Measurements from ENCODE around the gene CTIF. TPM values are rescaled to one million over a fixed set of nuclear protein-coding genes. Genes with fewer than 3 reads are reported as not detected.

The CTIF gene
- total RNA-seq, 1 donor from 2014 or later, result 48.5 TPM

DNA sequence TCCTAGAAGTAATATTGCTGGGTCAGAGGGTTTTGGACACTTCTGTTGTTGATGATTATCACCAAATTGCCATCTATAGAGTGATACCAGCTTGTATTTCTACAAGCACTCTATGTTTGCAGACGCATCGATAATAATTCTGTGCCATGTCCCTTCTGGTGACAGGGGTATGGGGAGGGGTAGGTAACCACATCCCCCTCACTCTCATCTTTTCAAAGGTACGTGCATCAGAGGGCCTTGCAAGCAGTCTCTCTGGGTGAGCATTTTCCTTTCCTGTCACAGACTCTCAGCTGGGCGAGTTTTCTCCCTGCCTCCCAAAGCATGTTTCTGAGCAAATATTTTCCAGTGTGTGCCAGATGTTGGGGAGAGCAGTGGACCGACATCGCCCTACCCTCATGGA is 314.0 kb downstream of the CTIF start:
- no peak for DNase-seq (ENCODE audit: extremely low spot score, unreplicated experiment)
- Mint-ChIP-seq H3K4me3 (no peak overlapping the region), H3K36me3 (peaks cover 25% of the 10 kb centered on the region), H3K9me3 (peaks cover 5% of the 10 kb centered on the region), H3K27me3 (no peaks in the 10 kb centered on the region), H3K27ac (no peak overlapping the region), H3K4me1 (ENCODE audit: unreplicated experiment) (peaks cover 65% of the 10 kb centered on the region)
- TF ChIP-seq, protein P1, sequence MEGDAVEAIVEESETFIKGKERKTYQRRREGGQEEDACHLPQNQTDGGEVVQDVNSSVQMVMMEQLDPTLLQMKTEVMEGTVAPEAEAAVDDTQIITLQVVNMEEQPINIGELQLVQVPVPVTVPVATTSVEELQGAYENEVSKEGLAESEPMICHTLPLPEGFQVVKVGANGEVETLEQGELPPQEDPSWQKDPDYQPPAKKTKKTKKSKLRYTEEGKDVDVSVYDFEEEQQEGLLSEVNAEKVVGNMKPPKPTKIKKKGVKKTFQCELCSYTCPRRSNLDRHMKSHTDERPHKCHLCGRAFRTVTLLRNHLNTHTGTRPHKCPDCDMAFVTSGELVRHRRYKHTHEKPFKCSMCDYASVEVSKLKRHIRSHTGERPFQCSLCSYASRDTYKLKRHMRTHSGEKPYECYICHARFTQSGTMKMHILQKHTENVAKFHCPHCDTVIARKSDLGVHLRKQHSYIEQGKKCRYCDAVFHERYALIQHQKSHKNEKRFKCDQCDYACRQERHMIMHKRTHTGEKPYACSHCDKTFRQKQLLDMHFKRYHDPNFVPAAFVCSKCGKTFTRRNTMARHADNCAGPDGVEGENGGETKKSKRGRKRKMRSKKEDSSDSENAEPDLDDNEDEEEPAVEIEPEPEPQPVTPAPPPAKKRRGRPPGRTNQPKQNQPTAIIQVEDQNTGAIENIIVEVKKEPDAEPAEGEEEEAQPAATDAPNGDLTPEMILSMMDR (conservative IDR thresholded peaks at IDR 0.05), result no peak

DNA sequence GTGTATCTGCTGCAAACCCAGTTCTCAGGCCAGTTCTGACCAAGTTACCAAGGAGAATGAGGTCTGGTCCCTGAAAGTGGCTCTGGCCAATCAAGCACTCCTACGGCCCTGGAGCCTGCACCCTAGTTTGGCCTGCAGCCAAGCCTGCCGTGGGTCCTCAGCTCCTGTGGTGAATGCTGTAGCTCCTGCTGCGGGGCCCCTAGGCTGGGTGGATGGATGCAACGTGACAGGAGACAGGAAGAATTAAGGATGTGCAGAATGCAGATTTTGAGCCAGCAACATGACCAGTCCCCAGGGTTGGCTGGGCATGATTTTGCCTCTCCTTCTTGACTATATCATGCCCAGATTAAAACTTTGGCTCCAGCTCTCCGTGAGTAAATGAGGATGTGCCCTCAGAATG is 314.8 kb downstream of the CTIF start:
- TF ChIP-seq, protein P1 (conservative IDR thresholded peaks at IDR 0.05), result no peak
- no peaks in the 10 kb centered on the region for H3K27me3 Mint-ChIP-seq
- peak overlapping the region; percentile 9 for H3K4me3 Mint-ChIP-seq
- H3K36me3 Mint-ChIP-seq, result peaks cover 27% of the 10 kb centered on the region
- H3K9me3 Mint-ChIP-seq, result peaks cover 5% of the 10 kb centered on the region
- peaks cover 65% of the 10 kb centered on the region for H3K4me1 Mint-ChIP-seq (ENCODE audit: unreplicated experiment)
- no peak overlapping the region for H3K27ac Mint-ChIP-seq
- DNase-seq (ENCODE audit: extremely low spot score, unreplicated experiment), result no peak

DNA sequence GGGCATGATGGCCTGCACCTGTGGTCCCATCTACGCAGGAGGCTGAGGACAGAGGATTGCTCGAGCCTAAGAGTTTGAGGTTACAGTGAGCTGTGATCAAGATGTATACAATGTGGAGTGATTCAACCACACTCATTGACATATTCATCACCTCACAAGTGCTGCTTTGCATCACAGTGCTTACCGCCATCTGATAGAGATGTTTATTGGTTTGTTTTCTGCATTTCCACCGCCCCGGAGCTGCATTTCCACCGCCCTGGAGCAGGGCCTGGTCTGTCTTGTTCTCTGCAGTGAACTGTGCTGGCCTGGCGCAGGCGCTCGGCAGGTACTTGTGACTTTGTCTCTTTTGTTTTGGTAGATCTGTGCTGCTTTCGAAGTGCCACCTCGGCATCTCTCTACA is 315.9 kb downstream of the CTIF start:
- DNase-seq (ENCODE audit: extremely low spot score, unreplicated experiment), result no peak
- Mint-ChIP-seq H3K36me3 (peaks cover 28% of the 10 kb centered on the region), H3K27me3 (no peaks in the 10 kb centered on the region), H3K4me3 (no peak overlapping the region), H3K9me3 (peaks cover 5% of the 10 kb centered on the region), H3K27ac (no peak overlapping the region), H3K4me1 (ENCODE audit: unreplicated experiment) (peaks cover 68% of the 10 kb centered on the region)
- TF ChIP-seq, protein P1 (conservative IDR thresholded peaks at IDR 0.05), result no peak

DNA sequence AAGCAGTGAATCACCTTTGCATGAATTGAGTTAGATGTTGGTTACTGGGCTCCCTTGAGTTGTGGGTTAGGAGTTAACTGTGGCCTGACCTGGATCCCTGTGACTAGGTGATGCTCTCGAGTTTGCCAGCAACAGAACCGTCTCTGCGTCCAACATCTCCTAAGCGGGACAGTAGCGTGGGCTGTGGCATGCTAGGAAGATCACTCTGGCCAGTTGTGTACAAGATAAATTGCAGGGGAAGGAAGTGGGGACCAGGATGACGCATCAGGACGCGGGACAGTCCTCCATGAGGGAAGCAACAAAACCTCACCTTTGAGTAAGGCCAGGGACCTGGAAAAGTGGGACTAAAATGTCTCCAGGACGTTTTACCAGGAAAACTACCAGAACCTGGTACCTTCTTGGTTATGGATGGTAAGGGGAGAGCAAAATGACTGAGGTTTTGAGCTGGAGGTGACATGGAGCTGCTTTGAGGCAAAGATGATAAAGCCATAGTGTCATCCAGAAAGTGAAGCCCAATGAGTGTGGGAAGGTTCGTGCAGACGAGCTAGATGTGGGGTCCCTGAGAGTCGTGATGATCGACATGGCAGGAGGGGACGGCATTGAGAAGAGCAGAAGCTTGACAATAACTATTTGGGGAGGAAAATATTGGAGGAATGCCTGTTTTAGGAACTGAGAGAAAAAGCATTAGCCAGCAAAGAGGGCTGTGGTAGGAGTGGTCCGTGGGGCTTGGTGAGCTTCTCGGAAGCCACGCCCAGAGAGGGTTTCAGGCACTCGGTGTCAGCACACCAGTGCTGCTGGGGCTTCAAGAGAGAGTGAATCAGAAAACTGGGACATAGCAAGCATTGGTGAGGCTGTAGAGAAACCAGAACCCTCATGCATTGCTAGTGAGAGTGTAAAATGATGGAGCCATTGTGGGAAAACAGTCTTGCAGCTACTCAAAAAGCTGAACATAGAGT is 316.9 kb downstream of the CTIF start:
- no peak overlapping the region for H3K4me3 Mint-ChIP-seq
- H3K27me3 Mint-ChIP-seq, result no peaks in the 10 kb centered on the region
- H3K36me3 Mint-ChIP-seq, result peaks cover 28% of the 10 kb centered on the region
- H3K4me1 Mint-ChIP-seq (ENCODE audit: unreplicated experiment), result peaks cover 68% of the 10 kb centered on the region
- TF ChIP-seq, protein P1 (conservative IDR thresholded peaks at IDR 0.05), result no peak
- DNase-seq (ENCODE audit: extremely low spot score, unreplicated experiment), result no peak
- no peaks in the 10 kb centered on the region for H3K9me3 Mint-ChIP-seq
- no peak overlapping the region for H3K27ac Mint-ChIP-seq

DNA sequence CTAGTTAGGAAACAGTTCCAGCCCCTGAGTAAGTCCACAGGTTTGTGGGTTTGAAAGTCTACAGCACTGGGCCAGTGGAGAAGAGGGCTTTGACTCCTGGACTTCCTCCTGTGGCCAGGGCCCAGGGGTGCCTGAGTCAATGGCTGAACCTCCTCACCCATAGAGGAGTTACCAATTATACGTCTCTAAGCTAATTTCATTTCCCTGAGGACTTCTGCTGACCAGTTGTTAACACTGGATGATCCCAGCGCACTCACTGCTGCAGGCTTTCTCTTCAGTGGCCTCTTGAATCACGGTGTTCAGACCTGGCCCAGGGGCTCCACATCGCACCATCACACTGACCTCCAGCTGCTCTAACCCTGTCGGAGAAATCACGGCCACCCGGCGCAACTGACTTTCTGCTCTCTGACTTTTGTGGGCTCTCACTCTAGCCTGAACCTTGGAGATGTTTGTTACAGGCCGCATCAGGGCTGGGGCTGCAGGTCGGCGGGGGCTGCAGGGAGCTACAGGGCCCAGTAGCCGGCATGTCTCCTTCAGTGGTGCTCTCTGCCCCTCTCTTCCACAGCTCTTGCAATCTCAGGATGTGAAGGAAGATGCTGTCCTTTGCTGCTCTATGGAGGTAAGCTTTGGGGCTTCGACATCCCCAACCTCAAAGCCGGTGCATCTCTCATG is 318.3 kb downstream of the CTIF start:
- Mint-ChIP-seq H3K27me3 (no peaks in the 10 kb centered on the region), H3K4me1 (ENCODE audit: unreplicated experiment) (peaks cover 65% of the 10 kb centered on the region), H3K9me3 (no peaks in the 10 kb centered on the region), H3K36me3 (peaks cover 28% of the 10 kb centered on the region), H3K27ac (no peak overlapping the region), H3K4me3 (no peak overlapping the region)
- no peak for DNase-seq (ENCODE audit: extremely low spot score, unreplicated experiment)
- TF ChIP-seq, protein P1 (conservative IDR thresholded peaks at IDR 0.05), result no peak
